GM12878 (cell line): ENCODE measurements around the gene NDUFC1. TPM values are rescaled to one million over a fixed set of nuclear protein-coding genes. Genes with fewer than 3 reads are reported as not detected.

Experiments used
- ATAC-seq: fragments of 200-7000 bp; cut with Tn5 transposase; 3 replicates; pipeline ENCODE4 v1.9.1; 2020; ENCODE audit warnings: mild to moderate bottlenecking, moderate library complexity
- BruUV-seq: library from RNA; stranded (reverse); fragments of 400-500 nt; replicated peaks from 2 replicates; lab custom pipeline; 2021; lab: Mats Ljungman, UMichigan
- CTCF ChIA-PET: fragments of 300-600 bp; sonication (Branson Sonifier 250); formaldehyde crosslinking; extraction: SDS; loops from one replicate; lab custom pipeline; 2021; ENCODE audit warnings: inconsistent platforms; lab: Yijun Ruan, JAX
- POLR2A ChIA-PET: fragments of 350-600 bp; formaldehyde crosslinking; extraction: SDS; loops from one replicate; lab custom pipeline; 2021; ENCODE audit warnings: inconsistent platforms; lab: Charles Lee
- RAD21 ChIA-PET: fragments of 300-600 bp; sonication (Branson Sonifier 250); formaldehyde crosslinking; loops from one replicate; lab custom pipeline; 2023; ENCODE audit warnings: antibody characterized with exemption; ENCODE audit not compliant: unreplicated experiment; lab: Charles Lee
- SMC1A ChIA-PET: fragments of 300-600 bp; sonication (Branson Sonifier 250); formaldehyde crosslinking; loops from one replicate; lab custom pipeline; 2023; ENCODE audit not compliant: unreplicated experiment, uncharacterized antibody; lab: Charles Lee
- DNase-seq: peaks from one replicate; pipeline ENCODE4 v3.0.0-alpha.2; 2011; ENCODE audit warnings: low read depth, low spot score
- FAIRE-seq: peaks from 3 replicates; lab custom pipeline; 2011; peaks lifted over from hg19 to GRCh38; lab: Jason Lieb, UNC
- H2AFZ ChIP-seq: 2 replicates; pipeline ENCODE4 v1.6.0; 2011; ENCODE audit warnings: low read depth, low read length, control low read depth; ENCODE audit not compliant: control insufficient read depth
- H3K27ac ChIP-seq: 2 replicates; pipeline ENCODE4 v1.5.1; 2011; ENCODE audit warnings: control low read depth; ENCODE audit not compliant: control insufficient read depth, insufficient read depth
- H3K27me3 ChIP-seq, 2 experiments: replicated peaks in 1 of 2; 2 replicates each; pipeline versions ENCODE4 v1.6.0 to v1.6.1; 2011; ENCODE audit warnings: low read length in 1 of 2; ENCODE audit not compliant: control insufficient read depth in 2 of 2, insufficient read depth in 2 of 2
- H3K36me3 ChIP-seq, 2 experiments: 2 replicates each; pipeline ENCODE4 v1.5.1; 2011; ENCODE audit warnings: low read length in 1 of 2; ENCODE audit not compliant: control insufficient read depth in 2 of 2, insufficient read depth in 2 of 2
- H3K4me1 ChIP-seq: 2 replicates; pipeline ENCODE4 v1.6.1; 2011; ENCODE audit warnings: mild to moderate bottlenecking, low read length, moderate library complexity, mixed read lengths; ENCODE audit not compliant: control insufficient read depth, insufficient read depth
- H3K4me2 ChIP-seq: 2 replicates; pipeline ENCODE4 v1.6.0; 2011; ENCODE audit warnings: control low read depth; ENCODE audit not compliant: control insufficient read depth, insufficient read depth
- H3K4me3 ChIP-seq: fragments of 200-600 bp; sonication (generic); 2 replicates; pipeline ENCODE4 v1.5.1; 2016
- H3K79me2 ChIP-seq: 2 replicates; pipeline ENCODE4 v1.6.0; 2011; ENCODE audit warnings: low read length; ENCODE audit not compliant: control insufficient read depth, insufficient read depth
- H3K9ac ChIP-seq: 2 replicates; pipeline ENCODE4 v1.8.0; 2011; ENCODE audit warnings: low read length, control low read depth, mixed read lengths; ENCODE audit not compliant: control insufficient read depth, insufficient read depth
- H3K9me3 ChIP-seq: replicated peaks from 3 replicates; pipeline ENCODE4 v1.5.1; 2011; ENCODE audit warnings: mild to moderate bottlenecking, low read length; ENCODE audit not compliant: control insufficient read depth, insufficient read depth
- H4K20me1 ChIP-seq: 2 replicates; pipeline ENCODE4 v1.6.0; 2011; ENCODE audit not compliant: control insufficient read depth, insufficient read depth
- ATF3 ChIP-seq: IDR thresholded peaks from 2 replicates; pipeline ENCODE4 v1.6.1; 2011; ENCODE audit warnings: low read depth, mild to moderate bottlenecking, low read length, moderate library complexity, borderline replicate concordance; ENCODE audit errors: extremely low read depth
- CHD1 ChIP-seq: IDR thresholded peaks from 2 replicates; pipeline ENCODE4 v1.6.1; 2012; ENCODE audit warnings: low read depth, low read length, improper control_type of control experiment
- IRF3 ChIP-seq: fragments of 450-650 bp; IDR thresholded peaks from 2 replicates; pipeline ENCODE4 v1.6.1; 2014; ENCODE audit warnings: mild to moderate bottlenecking
- NFXL1 ChIP-seq: fragments of 450-650 bp; IDR thresholded peaks from 2 replicates; pipeline ENCODE4 v1.6.1; 2017; ENCODE audit warnings: antibody characterized with exemption, mild to moderate bottlenecking, borderline replicate concordance
- RAD21 ChIP-seq: IDR thresholded peaks from 2 replicates; pipeline ENCODE4 v1.6.1; 2011; ENCODE audit warnings: mild to moderate bottlenecking, low read depth, low read length, moderate library complexity; ENCODE audit not compliant: insufficient read depth
- RCOR1 ChIP-seq: conservative IDR thresholded peaks from 2 replicates; pipeline ENCODE4 v1.6.1; 2012; ENCODE audit warnings: low read depth, low read length, improper control_type of control experiment
- SKIL ChIP-seq: fragments of 450-650 bp; IDR thresholded peaks from 2 replicates; pipeline ENCODE4 v1.6.1; 2017; ENCODE audit warnings: mild to moderate bottlenecking, low read depth, inconsistent platforms; ENCODE audit not compliant: poor library complexity, severe bottlenecking
- YBX1 ChIP-seq: fragments of 450-650 bp; IDR thresholded peaks from 2 replicates; pipeline ENCODE4 v1.6.1; 2016; ENCODE audit warnings: antibody characterized with exemption
- ZBTB33 ChIP-seq: fragments of 450-650 bp; IDR thresholded peaks from 2 replicates; pipeline ENCODE4 v1.6.1; 2017; ENCODE audit warnings: mild to moderate bottlenecking
- ZNF217 ChIP-seq: fragments of 450-650 bp; IDR thresholded peaks from 2 replicates; pipeline ENCODE4 v1.6.1; 2017; ENCODE audit warnings: antibody characterized with exemption, mild to moderate bottlenecking
- WGBS: methylation state at CpG from one replicate; pipeline ENCODE4 v1.1.6; 2016; ENCODE audit warnings: low lambda C conversion rate; ENCODE audit not compliant: insufficient replicate concordance, insufficient coverage; ENCODE audit errors: missing lambda C conversion rate; 5-methylcytosine and 5-hydroxymethylcytosine counted together
- in situ Hi-C: fragments of 300-500 bp; cut with MboI; formaldehyde crosslinking; loops from 9 replicates; pipeline ENCODE4 v1.14.3; 2018; ENCODE audit warnings: mixed read lengths
- intact Hi-C: fragments of 100-400 bp; cut with micrococcal nuclease; formaldehyde crosslinking; loops from one replicate; pipeline ENCODE4 v1.14.2; 2022; ENCODE audit not compliant: unreplicated experiment
- polyA plus RNA-seq, 11 experiments: library from polyadenylated mRNA; depleted of rRNA in 4 of 11; unstranded in 6 of 11; stranded (reverse) in 5 of 11; fragments of >200 nt; fragmentation: Nextera tagmentation in 4 of 11; fragmentation: Illumina TruSeq in 1 of 11; extraction: Ambion mirVana in 4 of 11; extraction: Trizol in 1 of 11; gene quantifications; 1 replicate in 1 of 11; 2 replicates in 10 of 11; pipeline versions ENCODE4 v1.2.1 to v1.2.3, GENCODE V29; 2011 to 2016; ENCODE audit warnings: inconsistent platforms in 2 of 11, missing spikeins in 2 of 11, low read depth in 1 of 11
- total RNA-seq, 4 experiments: library from RNA; depleted of rRNA in 3 of 4; stranded (reverse); fragments of >200 nt in 3 of 4; fragmentation: Illumina TruSeq in 1 of 4; extraction: Trizol in 1 of 4; gene quantifications; 2 replicates each; pipeline versions ENCODE4 v1.2.1 to v1.2.3, GENCODE V29; 2013 to 2021

The NDUFC1 gene
- total and polyA plus RNA-seq, 10 of the 15 experiments (the other 5 are each of a cell fraction or from before 2014, with no cell fraction given), result 25.5 to 242 (median 68.9) TPM

- Histone ChIP-seq H3K27me3 (no peaks in the 10 kb centered on the region), H3K4me3 (peak overlapping the region; percentile 89), H3K79me2 (peaks cover 55% of the 10 kb centered on the region), H3K27ac (peak overlapping the region; percentile 92), H3K4me2 (peak overlapping the region; percentile 81), H4K20me1 (no peaks in the 10 kb centered on the region; the same call in 1 of the 2 replicates), H3K9me3 (peaks cover 2% of the 10 kb centered on the region; the same call in 2 of the 3 replicates), H3K4me1 (peaks cover 16% of the 10 kb centered on the region; the same call in 1 of the 2 replicates), H3K36me3 (peaks cover 2 to 3% of the 10 kb centered on the region in 2 experiments; a peak in 2 of 4 replicates), H2AFZ (peak overlapping the region; percentile 97), H3K9ac (peak overlapping the region; percentile 83)
- peak; percentile 15 for ATAC-seq
- in situ Hi-C loops (loop anchor here (25.0 kb wide), 1 partner anchor 1088 kb away; no protein-coding TSS in a partner anchor), intact Hi-C loops (loop anchor here (5.0 to 10.0 kb wide), 2 partner anchors 154 to 218 kb away; partner anchors contain the start of gene RAB33B)
- no peak for FAIRE-seq
- TSS peak; percentile 81 for BruUV-seq
- under 1% methylated on average over 16 of the region's 16 CpGs for whole genome bisulfite sequencing
- CTCF ChIA-PET, result interaction anchor here (0.7 to 2.2 kb wide), 16 partner anchors 8 to 270 kb away, joined by 3 to 6 read pairs (median 3); no protein-coding TSS in a partner anchor
- no peak for DNase-seq
- RAD21 ChIA-PET, result interaction anchor here (0.8 to 2.9 kb wide), 18 partner anchors 11 to 270 kb away, joined by 3 to 13 read pairs (median 4); partner anchors contain the start of gene ELF2
- SMC1A ChIA-PET, result interaction anchor here (0.7 to 3.1 kb wide), 23 partner anchors 8 to 270 kb away, joined by 3 to 20 read pairs (median 4); partner anchors contain the start of gene MGARP
- POLR2A ChIA-PET, result interaction anchor here (0.6 to 4.4 kb wide), 13 partner anchors 11 to 365 kb away, joined by 3 to 29 read pairs (median 4); partner anchors contain the start of genes ELF2, MGST2 and NOCT
- TF ChIP-seq RCOR1 (no peak), SKIL (peak; percentile 58), IRF3 (no peak), CHD1 (no peak), NFXL1 (no peak), RAD21 (no peak), ZBTB33 (no peak), ATF3 (no peak), YBX1 (no peak), ZNF217 (no peak)
Measured at GRCh38 chr4:139300431-139301112, 1.7 kb downstream of the NDUFC1 start.
